Naive thymus-derived CD4-positive, alpha-beta T cell (primary cell): Measurements from ENCODE around the gene GP2. TPM values are rescaled to one million over a fixed set of nuclear protein-coding genes. Genes with fewer than 3 reads are reported as not detected.

Experiments used
- ATAC-seq: fragments of 150-1000 bp; cut with Tn5 transposase; 2 replicates; pipeline ENCODE4 v1.10.0; 2021; ENCODE audit warnings: mild to moderate bottlenecking, moderate library complexity
- CTCF ChIA-PET: fragments of 350-600 bp; sonication (Branson Sonifier 250); formaldehyde crosslinking; loops from one replicate; lab custom pipeline; 2021; ENCODE audit warnings: antibody characterized with exemption; lab: Charles Lee
- POLR2A ChIA-PET: fragments of 350-600 bp; sonication (Branson Sonifier 250); formaldehyde crosslinking; loops from one replicate; lab custom pipeline; 2021; ENCODE audit warnings: antibody characterized with exemption, inconsistent platforms; lab: Charles Lee
- DNase-seq, 9 donors: peaks; one replicate each; pipeline versions ENCODE4 v3.0.0 to v3.0.0-alpha.2; 2020 to 2022; ENCODE audit warnings: mixed read lengths in 1 of 9
- H3K27ac ChIP-seq: one replicate; pipeline ENCODE4 v1.7.0; 2013; ENCODE audit warnings: mild to moderate bottlenecking, low read depth, low read length, moderate library complexity
- H3K27me3 ChIP-seq, 2 donors: one replicate each; pipeline ENCODE4 v1.7.0; 2013; ENCODE audit warnings: low read length in 2 of 2, mild to moderate bottlenecking in 2 of 2, moderate library complexity in 2 of 2; ENCODE audit not compliant: control insufficient read depth in 2 of 2, insufficient read depth in 2 of 2
- H3K36me3 ChIP-seq, 3 experiments: 1 replicate in 2 of 3; 2 replicates in 1 of 3; pipeline ENCODE4 v1.7.0; 2013; ENCODE audit warnings: low read length in 3 of 3, mild to moderate bottlenecking in 3 of 3, moderate library complexity in 1 of 3; ENCODE audit not compliant: insufficient read depth in 3 of 3, control insufficient read depth in 2 of 3
- H3K4me1 ChIP-seq, 2 donors: one replicate each; pipeline ENCODE4 v1.7.0; 2013; ENCODE audit warnings: low read length in 2 of 2, mild to moderate bottlenecking in 2 of 2, moderate library complexity in 1 of 2; ENCODE audit not compliant: control insufficient read depth in 2 of 2, insufficient read depth in 2 of 2
- H3K4me3 ChIP-seq: 2 replicates; pipeline ENCODE4 v1.7.0; 2013; ENCODE audit warnings: mild to moderate bottlenecking, low read length
- H3K9me3 ChIP-seq, 3 experiments: 1 replicate in 2 of 3; 2 replicates in 1 of 3; pipeline ENCODE4 v1.7.0; 2013; ENCODE audit warnings: low read length in 3 of 3; ENCODE audit not compliant: control insufficient read depth in 2 of 3
- H3K27ac Mint-ChIP-seq, 9 donors: one replicate each; pipeline ENCODE4 v1.8.0; 2020 to 2022; ENCODE audit warnings: mixed read lengths in 9 of 9, mild to moderate bottlenecking in 8 of 9, moderate library complexity in 5 of 9, inconsistent platforms in 2 of 9
- H3K27me3 Mint-ChIP-seq, 5 donors: one replicate each; pipeline ENCODE4 v1.8.0; 2021 to 2022; ENCODE audit warnings: mixed read lengths in 5 of 5, mild to moderate bottlenecking in 1 of 5
- H3K36me3 Mint-ChIP-seq, 5 donors: one replicate each; pipeline ENCODE4 v1.8.0; 2020 to 2022; ENCODE audit warnings: mixed read lengths in 5 of 5, mild to moderate bottlenecking in 3 of 5, inconsistent platforms in 1 of 5
- H3K4me1 Mint-ChIP-seq, 7 donors: one replicate each; pipeline ENCODE4 v1.8.0; 2020 to 2022; ENCODE audit warnings: mixed read lengths in 7 of 7, mild to moderate bottlenecking in 3 of 7, inconsistent platforms in 1 of 7
- H3K4me3 Mint-ChIP-seq, 10 donors: one replicate each; pipeline ENCODE4 v1.8.0; 2020 to 2022; ENCODE audit warnings: mild to moderate bottlenecking in 10 of 10, mixed read lengths in 10 of 10, moderate library complexity in 6 of 10, inconsistent platforms in 2 of 10
- H3K9me3 Mint-ChIP-seq, 11 donors: one replicate each; pipeline ENCODE4 v1.8.0; 2020 to 2022; ENCODE audit warnings: mixed read lengths in 11 of 11, mild to moderate bottlenecking in 4 of 11, inconsistent platforms in 1 of 11, moderate library complexity in 1 of 11
- intact Hi-C, 2 donors: fragments of 100-400 bp; cut with micrococcal nuclease; formaldehyde crosslinking; loops; one replicate each; pipeline ENCODE4 v1.15.1; 2023
- polyA plus RNA-seq, 2 donors: library from polyadenylated mRNA; unstranded; fragments of 300-500 nt; fragmentation: Illumina TruSeq; gene quantifications; one replicate each; pipeline ENCODE4 v1.2.3, GENCODE V29; 2021
- total RNA-seq, 6 experiments: library from RNA in 5 of 6; stranded (reverse) in 5 of 6; gene quantifications; 1 replicate in 5 of 6; 2 replicates in 1 of 6; pipeline ENCODE4 v1.2.3 and lab custom pipeline; 2021 to 2026

Gene GP2
- total and polyA plus RNA-seq, 7 experiments from 2014 or later, result not detected

- Histone ChIP-seq H3K27me3 (no peaks in the 10 kb centered on the region), H3K4me1 (no peaks in the 10 kb centered on the region), H3K27ac (no peak overlapping the region), H3K4me3 (no peak overlapping the region), H3K36me3 (no peaks in the 10 kb centered on the region), H3K9me3 (no peaks in the 10 kb centered on the region)
- H3K27ac Mint-ChIP-seq, result no peak overlapping the region
- ChIA-PET CTCF (no interaction called here), POLR2A (no interaction called here)
- no peaks in the 10 kb centered on the region for H3K4me1 Mint-ChIP-seq
- H3K27me3 Mint-ChIP-seq, result peaks cover 0 to 52% (median 10%) of the 10 kb centered on the region in 5 donors
- H3K4me3 Mint-ChIP-seq, result no peak overlapping the region
- DNase-seq (no peak), ATAC-seq (no peak)
- peaks cover 0 to 9% (median 4%) of the 10 kb centered on the region in 11 donors for H3K9me3 Mint-ChIP-seq
- intact Hi-C loops, result no loop called here
- H3K36me3 Mint-ChIP-seq, result peaks cover 0 to 3% (median 0%) of the 10 kb centered on the region in 5 donors
These were observed 66.9 kb downstream of the GP2 start for GRCh38 chr16:20260215-20261009.

Other genes with a start within 250 kb of the GP2 start
- not detected for gene UMOD, start 25.2 kb upstream of the GP2 start, total RNA-seq
- not detected for gene UMOD, start 25.2 kb upstream of the GP2 start, polyA plus RNA-seq
- not detected for gene PDILT, start 77.2 kb upstream of the GP2 start, total RNA-seq
- not detected for gene PDILT, start 77.2 kb upstream of the GP2 start, polyA plus RNA-seq
- not detected for gene ACSM5, start 82.0 kb upstream of the GP2 start, total RNA-seq
- not detected for gene ACSM5, start 82.0 kb upstream of the GP2 start, polyA plus RNA-seq
- gene ACSM2A, start 124.0 kb upstream of the GP2 start, total RNA-seq, result not detected
- not detected for gene ACSM2A, start 124.0 kb upstream of the GP2 start, polyA plus RNA-seq
- not detected for gene ACSM2B, start 248.9 kb upstream of the GP2 start, total RNA-seq
- not detected for gene ACSM2B, start 248.9 kb upstream of the GP2 start, polyA plus RNA-seq